COLO829 (cell line): ENCODE results near the gene SLC50A1.
A peak's percentile ranks its signal among the peaks of the same experiment; 100 is the strongest.
"Not testable (repeated sequence)": the region's sequence is repeated elsewhere in the genome, so short reads cannot be mapped to it uniquely, and the experiment has no call there.

Experiments
- DNase-seq: peaks from one replicate; pipeline ENCODE4 v3.0.0; 2012; ENCODE audit warnings: low spot score

The SLC50A1 gene

DNA sequence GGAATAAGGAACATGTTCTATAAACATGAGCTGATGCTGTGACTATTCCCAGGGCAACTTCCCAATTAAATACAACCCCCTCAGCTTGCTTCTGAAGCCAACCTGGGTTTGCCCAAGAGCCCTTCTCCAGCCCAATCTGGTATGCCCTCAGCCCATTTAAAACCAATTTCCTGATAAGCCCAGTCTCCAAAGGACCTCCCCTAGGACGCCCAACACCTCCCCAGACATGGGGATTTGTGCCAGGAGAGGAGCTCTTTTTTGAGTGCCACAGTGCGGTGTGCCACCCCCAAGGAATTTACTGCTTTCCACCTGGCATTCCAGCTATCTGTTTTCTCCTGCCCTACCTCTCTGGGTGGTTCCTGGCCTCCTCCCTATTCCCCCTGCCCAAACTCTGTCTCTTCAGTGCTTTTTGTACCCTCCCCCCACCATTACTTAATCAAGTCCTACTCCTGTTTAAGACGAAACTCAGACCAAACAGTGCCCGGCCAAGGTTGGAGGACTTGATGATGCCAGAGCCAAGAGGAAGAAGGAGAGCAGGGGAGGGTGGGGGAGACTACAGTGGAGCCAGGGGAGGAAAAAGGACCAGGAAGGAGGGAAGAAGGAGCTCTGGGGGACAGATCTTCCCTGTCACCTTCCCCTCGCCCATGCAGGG is 19.4 kb upstream of the SLC50A1 start:
- no peak for DNase-seq

DNA sequence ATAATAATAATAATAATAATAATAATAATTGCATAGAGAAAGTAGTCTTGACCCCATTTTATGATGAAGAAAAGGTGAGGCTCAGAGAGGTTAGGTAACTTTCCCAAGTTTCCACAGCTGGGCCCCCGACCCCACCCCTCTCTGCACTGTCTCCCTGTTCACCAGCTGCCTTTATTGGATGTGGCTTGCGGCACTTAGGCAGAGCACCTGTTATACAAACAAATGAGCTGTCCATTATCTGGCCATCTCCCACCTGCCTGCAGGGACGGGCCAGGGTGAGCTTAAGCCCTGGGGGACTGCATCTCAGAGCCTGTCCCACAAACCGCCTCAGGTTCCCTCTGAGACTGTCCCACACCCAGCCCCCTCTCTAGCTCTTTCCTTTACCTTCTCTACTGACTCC is 18.0 kb upstream of the SLC50A1 start:
- no peak for DNase-seq

DNA sequence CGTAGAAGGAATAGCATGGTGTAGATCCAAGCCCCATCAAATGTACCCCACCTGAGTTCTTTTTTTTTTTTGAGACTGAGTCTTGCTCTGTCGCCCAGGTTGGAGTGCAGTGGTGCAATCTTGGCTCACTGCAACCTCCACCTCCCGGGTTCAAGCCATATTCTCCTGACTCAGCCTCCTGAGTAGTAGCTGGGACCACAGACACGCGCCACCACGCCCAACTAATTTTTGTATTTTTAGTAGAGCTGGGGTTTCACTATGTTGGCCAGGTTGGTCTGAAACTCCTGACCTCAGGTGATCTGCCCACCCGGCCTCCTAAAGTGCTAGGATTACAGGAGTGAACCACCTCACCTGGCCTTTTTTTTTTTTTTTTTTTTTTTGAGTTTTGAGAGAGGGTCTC is 17.6 kb upstream of the SLC50A1 start:
- not testable (repeated sequence) for DNase-seq

GRCh38 chr1:155120253-155120652 is 15.4 kb upstream of the SLC50A1 start:
- no peak for DNase-seq

GRCh38 chr1:155121249-155121648 is 14.4 kb upstream of the SLC50A1 start:
- no peak for DNase-seq

GRCh38 chr1:155122308-155122707 is 13.3 kb upstream of the SLC50A1 start:
- no peak for DNase-seq

DNA sequence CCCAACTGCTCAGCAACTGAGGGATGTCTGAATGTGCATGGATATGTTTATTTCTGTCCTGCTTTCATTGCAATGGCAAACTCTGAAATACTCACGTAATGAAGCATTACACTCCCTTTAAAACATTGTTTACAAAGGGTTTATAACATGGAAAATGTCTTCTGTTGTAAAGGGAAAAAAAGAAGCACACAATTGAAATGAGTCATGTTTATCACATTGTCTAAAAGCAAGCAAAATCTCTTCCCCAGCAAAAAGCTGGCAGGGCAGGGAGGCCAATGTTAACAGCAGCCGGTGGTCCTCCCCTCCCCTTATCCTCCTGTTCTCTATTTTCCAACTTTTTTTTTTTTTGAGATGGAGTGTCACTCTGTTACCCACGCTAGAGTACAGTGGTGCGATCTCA is 11.9 kb upstream of the SLC50A1 start:
- no peak for DNase-seq

GRCh38 chr1:155124503-155125463 is 10.9 kb upstream of the SLC50A1 start:
- DNase-seq, result no peak

DNA sequence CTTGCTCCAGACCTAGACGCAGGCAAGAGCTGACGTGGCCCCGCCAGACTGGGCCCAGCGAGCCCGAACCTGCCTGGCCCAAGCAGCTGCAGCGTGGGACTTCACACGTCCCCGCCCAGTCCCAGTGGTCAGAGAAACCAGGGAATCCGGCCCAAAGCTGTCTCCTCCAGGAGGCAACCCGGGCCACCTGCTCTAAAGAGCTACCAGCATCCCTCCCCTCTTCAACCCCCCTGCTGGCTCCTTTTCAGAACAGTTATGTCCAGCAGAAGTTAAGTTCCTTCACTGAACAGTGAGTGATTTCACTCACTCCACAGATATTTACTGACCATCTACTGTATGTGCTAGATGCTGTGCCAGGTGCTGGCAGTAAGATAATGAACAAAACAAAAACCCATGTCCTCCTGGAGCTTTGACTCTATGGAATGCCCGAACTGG is 10.1 kb upstream of the SLC50A1 start:
- DNase-seq, result no peak

DNA sequence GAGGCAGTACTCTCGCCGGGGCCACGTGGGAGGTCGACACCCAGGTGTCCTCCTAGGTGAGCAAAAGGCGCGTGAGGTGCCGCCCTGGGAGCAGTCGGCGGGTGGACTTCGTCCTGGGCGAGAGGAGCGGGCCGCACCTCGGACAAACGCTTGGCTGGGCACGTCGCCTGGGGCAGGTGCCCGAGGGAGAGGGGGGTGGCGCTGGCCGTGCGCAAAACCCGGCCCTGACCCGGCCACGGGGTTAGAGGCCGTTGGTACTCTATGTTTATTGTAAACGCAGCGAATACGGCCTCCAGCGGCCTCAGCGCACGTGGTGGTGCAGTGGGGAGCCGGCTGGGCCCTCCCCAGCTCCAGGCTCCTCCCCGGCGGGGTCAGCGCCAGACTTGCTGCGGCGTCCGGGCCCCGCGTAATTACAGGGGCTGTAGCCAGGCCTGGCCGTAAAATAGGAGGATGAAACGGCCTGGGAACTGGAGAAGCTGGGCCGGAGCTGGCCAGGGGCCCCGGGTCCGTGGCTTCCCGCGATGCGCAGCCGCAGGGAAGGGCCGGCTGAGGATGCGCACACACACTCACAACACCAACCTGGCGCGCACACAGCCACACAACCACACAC is 9.6 kb upstream of the SLC50A1 start:
- no peak for DNase-seq

DNA sequence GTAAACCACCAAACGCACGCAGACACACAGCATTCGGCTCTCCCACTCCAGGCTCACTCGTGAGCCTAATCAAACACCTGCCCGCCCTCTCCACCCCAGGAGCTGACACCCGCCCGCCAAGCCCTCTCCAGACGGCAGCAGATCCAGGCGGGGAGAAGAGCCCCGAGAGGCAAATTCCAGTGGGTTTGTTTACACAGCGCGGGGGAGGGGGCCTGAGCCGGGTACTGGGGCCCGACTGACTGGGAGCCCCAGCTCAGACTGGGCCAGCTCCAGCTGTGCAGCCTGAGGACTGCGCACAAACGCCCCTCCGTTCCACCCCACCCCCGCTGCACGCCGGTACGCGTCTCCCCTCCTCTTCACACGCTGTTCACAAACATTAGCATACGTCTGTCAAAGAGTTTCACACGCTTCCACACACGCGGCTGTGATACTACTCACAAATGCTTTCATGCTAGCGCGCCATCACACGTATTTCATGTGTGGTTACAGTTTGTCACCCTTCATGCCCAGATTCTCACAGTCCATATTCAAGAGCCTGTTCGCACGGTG is 9.0 kb upstream of the SLC50A1 start:
- DNase-seq, result no peak

- DNase-seq, result peak; percentile 77
Observed at GRCh38 chr1:155127105-155127966, 8.3 kb upstream of the SLC50A1 start, which contains the start of gene EFNA1. EFNA1 (plus strand) TSS chr1:155127876; CDS start chr1:155127978, 102 bp downstream.

DNA sequence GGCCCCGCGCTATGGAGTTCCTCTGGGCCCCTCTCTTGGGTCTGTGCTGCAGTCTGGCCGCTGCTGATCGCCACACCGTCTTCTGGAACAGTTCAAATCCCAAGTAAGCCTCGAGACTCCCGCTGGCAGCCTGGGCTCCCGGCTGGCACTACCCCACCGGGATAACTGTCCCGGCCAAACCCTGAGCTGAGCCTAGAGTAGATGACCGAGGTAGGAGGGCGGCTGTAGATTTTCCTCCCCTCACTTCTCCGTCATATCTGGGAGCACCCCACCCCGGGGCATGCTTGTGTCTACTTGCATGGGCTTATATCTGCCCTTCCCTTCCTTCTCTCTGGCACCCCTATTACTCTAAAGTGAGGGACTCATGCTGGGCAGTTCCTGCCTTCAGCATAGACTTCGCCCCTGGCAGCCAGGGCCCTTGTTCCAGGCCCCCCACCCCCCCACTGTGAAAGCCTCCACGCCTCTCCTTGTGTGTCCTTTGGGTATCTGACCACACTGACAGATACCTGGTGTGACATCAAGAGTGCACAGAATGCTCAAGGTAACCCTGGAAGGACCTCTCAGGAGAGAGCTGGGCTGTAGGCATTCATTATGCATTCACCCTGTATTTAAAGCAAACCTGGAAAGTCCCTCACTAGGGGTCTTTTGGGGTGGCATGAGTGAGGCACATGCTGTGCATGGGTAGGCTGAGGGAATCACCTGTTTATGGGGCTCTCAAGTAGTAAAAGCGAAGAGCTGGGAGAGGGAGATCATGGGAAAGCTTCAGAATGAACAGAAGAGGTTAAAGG is 7.5 kb upstream of the SLC50A1 start:
- no peak for DNase-seq

DNA sequence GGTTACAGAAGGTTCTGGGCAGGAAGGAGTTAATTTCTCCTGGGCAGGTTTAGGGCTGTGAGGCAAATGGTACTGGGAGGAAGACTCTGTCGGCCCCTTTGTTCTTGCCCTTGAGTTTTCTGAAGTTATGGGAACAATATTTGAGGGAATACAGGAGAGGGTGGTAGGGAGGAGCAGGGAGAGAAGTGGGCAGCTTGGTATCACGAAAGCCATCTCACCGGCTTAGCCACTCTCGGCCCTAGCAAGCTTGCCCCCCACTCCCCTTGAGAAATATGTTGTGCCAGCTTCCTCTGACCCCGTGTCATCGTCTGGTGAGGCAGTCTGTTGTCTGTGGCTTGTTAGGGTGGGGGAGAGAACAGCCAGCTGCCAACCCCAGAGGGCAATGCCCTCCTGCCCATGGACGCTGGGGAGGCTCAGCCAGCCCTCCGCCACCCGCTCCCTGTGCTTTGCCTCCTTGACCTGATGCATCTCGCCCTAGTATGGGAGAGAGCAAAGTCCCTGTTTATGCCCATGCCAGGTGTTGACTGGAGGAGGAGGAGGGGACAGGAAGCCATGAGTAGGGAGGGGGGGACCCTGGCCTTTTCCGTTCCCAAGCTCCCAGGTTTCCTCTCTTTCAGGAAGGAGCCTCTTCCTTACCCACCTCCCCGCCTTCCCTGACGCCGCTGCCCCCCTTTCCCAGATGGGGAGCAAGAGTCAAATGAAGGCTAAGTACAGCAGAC is 6.7 kb upstream of the SLC50A1 start:
- DNase-seq, result no peak

- no peak for DNase-seq
Observed at GRCh38 chr1:155130272-155131006, 5.2 kb upstream of the SLC50A1 start.

DNA sequence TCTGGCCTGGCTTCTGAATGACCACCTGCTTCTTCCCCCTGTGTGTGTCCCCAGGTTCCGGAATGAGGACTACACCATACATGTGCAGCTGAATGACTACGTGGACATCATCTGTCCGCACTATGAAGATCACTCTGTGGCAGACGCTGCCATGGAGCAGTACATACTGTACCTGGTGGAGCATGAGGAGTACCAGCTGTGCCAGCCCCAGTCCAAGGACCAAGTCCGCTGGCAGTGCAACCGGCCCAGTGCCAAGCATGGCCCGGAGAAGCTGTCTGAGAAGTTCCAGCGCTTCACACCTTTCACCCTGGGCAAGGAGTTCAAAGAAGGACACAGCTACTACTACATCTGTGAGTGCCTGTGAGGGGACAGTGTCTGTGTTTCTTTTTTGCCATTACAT is 4.4 kb upstream of the SLC50A1 start:
- no peak for DNase-seq

DNA sequence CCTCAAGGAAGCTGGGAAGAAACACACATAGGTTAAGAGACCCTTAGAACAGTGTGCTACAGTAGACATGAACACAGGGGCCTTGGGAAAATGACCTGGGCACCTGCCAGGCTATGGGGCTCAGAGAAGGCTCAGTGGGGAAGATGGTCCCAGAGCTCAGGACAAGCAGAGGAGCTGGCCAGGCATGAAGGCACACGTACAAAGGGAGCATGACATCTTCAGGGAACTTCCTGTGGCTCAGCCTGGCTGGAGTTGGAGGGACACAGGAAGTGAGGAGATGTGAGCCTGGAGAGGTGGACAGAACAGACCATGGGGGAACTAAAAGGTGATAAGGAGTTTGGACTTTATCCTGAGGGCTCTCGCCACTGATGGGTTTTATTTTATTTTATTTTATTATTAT is 3.8 kb upstream of the SLC50A1 start:
- no peak for DNase-seq

DNA sequence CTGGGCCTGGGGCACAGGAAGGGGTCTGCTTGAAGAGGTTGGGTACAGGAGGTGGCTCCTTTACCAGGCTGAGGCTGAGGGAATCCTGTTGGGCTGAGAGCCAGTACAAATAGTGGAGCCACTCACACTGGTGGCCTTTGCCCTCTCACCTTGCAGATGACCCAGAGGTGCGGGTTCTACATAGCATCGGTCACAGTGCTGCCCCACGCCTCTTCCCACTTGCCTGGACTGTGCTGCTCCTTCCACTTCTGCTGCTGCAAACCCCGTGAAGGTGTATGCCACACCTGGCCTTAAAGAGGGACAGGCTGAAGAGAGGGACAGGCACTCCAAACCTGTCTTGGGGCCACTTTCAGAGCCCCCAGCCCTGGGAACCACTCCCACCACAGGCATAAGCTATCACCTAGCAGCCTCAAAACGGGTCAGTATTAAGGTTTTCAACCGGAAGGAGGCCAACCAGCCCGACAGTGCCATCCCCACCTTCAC is 1.8 kb upstream of the SLC50A1 start:
- DNase-seq, result no peak

- no peak for DNase-seq
Observed at GRCh38 chr1:155134322-155134721, 1.3 kb upstream of the SLC50A1 start.
